Ectodermal cell (in vitro differentiated cells): ENCODE data around the gene ADAM8.
A peak's percentile ranks its signal among the peaks of the same experiment; 100 is the strongest.

Experiments
- H3K27ac ChIP-seq: 2 replicates; pipeline ENCODE4 v1.7.0; 2013; ENCODE audit warnings: mild to moderate bottlenecking, low read depth, low read length; ENCODE audit not compliant: insufficient read depth, poor library complexity, severe bottlenecking
- H3K27me3 ChIP-seq: 2 replicates; pipeline ENCODE4 v1.7.0; 2013; ENCODE audit warnings: mild to moderate bottlenecking, low read length; ENCODE audit not compliant: insufficient read depth, control insufficient read depth, poor library complexity, severe bottlenecking
- H3K36me3 ChIP-seq: one replicate; pipeline ENCODE4 v1.7.0; 2013; ENCODE audit warnings: low read length; ENCODE audit not compliant: control insufficient read depth, insufficient read depth
- H3K4me1 ChIP-seq: one replicate; pipeline ENCODE4 v1.7.0; 2013; ENCODE audit warnings: low read length; ENCODE audit not compliant: control insufficient read depth, insufficient read depth
- H3K4me3 ChIP-seq: 2 replicates; pipeline ENCODE4 v1.7.0; 2013; ENCODE audit warnings: low read depth, low read length, control low read depth; ENCODE audit not compliant: insufficient read depth
- H3K9me3 ChIP-seq: 2 replicates; pipeline ENCODE4 v1.7.0; 2013; ENCODE audit warnings: mild to moderate bottlenecking, low read length, moderate library complexity; ENCODE audit not compliant: control insufficient read depth
- WGBS, 2 experiments: methylation state at CpG; one replicate each; pipeline ENCODE4 v1.1.7; 2013; ENCODE audit warnings: missing lambda C conversion rate in 2 of 2; 5-methylcytosine and 5-hydroxymethylcytosine counted together

The ADAM8 gene

GRCh38 chr10:133231244-133231945 is 45.3 kb downstream of the ADAM8 start:
- Histone ChIP-seq H3K27me3 (peaks cover 93% of the 10 kb centered on the region), H3K4me3 (no peak overlapping the region), H3K27ac (no peak overlapping the region), H3K4me1 (peaks cover 14% of the 10 kb centered on the region), H3K36me3 (no peaks in the 10 kb centered on the region), H3K9me3 (no peaks in the 10 kb centered on the region)
- WGBS, 2 experiments: 23 to 27% methylated on average over 44 of the region's 44 CpGs

- Histone ChIP-seq H3K27ac (no peak overlapping the region), H3K4me1 (peaks cover 6% of the 10 kb centered on the region), H3K36me3 (no peaks in the 10 kb centered on the region), H3K4me3 (peak overlapping the region; percentile 25), H3K27me3 (peaks cover 87% of the 10 kb centered on the region), H3K9me3 (no peaks in the 10 kb centered on the region)
- WGBS, 2 experiments: 2 to 3% methylated on average over 122 of the region's 122 CpGs
Measured at GRCh38 chr10:133230387-133231195, 46.1 kb downstream of the ADAM8 start.

GRCh38 chr10:133230044-133230361 is 46.7 kb downstream of the ADAM8 start, which contains the start of gene UTF1:
TSS of gene UTF1 (plus strand) at chr10:133230217. CDS start at chr10:133230289, 72 bp downstream.
- Histone ChIP-seq H3K27ac (no peak within 1 kb of the TSS), H3K4me1 (peaks cover 4% of the 10 kb centered on the region), H3K9me3 (no peaks in the 10 kb centered on the region), H3K36me3 (no peaks in the 10 kb centered on the region), H3K4me3 (peak within 1 kb of the TSS; percentile 25), H3K27me3 (peaks cover 81% of the 10 kb centered on the region)
- 0 to 1% methylated on average over 49 of the region's 49 CpGs for WGBS, 2 experiments

GRCh38 chr10:133229265-133230043 is 47.2 kb downstream of the ADAM8 start:
- Histone ChIP-seq H3K36me3 (no peaks in the 10 kb centered on the region), H3K27me3 (peaks cover 75% of the 10 kb centered on the region), H3K27ac (no peak overlapping the region), H3K4me3 (peak overlapping the region; percentile 10), H3K9me3 (no peaks in the 10 kb centered on the region), H3K4me1 (peaks cover 4% of the 10 kb centered on the region)
- 12 to 15% methylated on average over 58 of the region's 58 CpGs for WGBS, 2 experiments

- no peaks in the 10 kb centered on the region for H3K9me3 ChIP-seq
- H3K4me3 ChIP-seq: no peak overlapping the region
- peaks cover 54% of the 10 kb centered on the region for H3K27me3 ChIP-seq
- WGBS, 2 experiments: 93 to 95% methylated on average over 21 of the region's 21 CpGs
- peaks cover 4% of the 10 kb centered on the region for H3K4me1 ChIP-seq
- H3K27ac ChIP-seq: no peak overlapping the region
- H3K36me3 ChIP-seq: no peaks in the 10 kb centered on the region
Measured at GRCh38 chr10:133227256-133227655, 49.4 kb downstream of the ADAM8 start.

GRCh38 chr10:133226251-133226808 is 50.3 kb downstream of the ADAM8 start:
- WGBS, 2 experiments: 87 to 88% methylated on average over 30 of the region's 30 CpGs
- Histone ChIP-seq H3K36me3 (no peaks in the 10 kb centered on the region), H3K27me3 (peaks cover 44% of the 10 kb centered on the region), H3K4me1 (peaks cover 4% of the 10 kb centered on the region), H3K4me3 (no peak overlapping the region), H3K9me3 (no peaks in the 10 kb centered on the region), H3K27ac (no peak overlapping the region)

GRCh38 chr10:133225707-133226191 is 50.9 kb downstream of the ADAM8 start:
- H3K27me3 ChIP-seq: peaks cover 38% of the 10 kb centered on the region

GRCh38 chr10:133224756-133225372 is 51.8 kb downstream of the ADAM8 start:
- no peak overlapping the region for H3K27ac ChIP-seq
- H3K4me1 ChIP-seq: peaks cover 4% of the 10 kb centered on the region
- H3K4me3 ChIP-seq: no peak overlapping the region
- H3K36me3 ChIP-seq: no peaks in the 10 kb centered on the region
- no peaks in the 10 kb centered on the region for H3K9me3 ChIP-seq
- peaks cover 32% of the 10 kb centered on the region for H3K27me3 ChIP-seq
- WGBS, 2 experiments: 78 to 81% methylated on average over 25 of the region's 25 CpGs

More at GRCh38 chr10:133225707-133226191, 50.9 kb downstream of the ADAM8 start:
- Histone ChIP-seq H3K36me3 (no peaks in the 10 kb centered on the region), H3K27ac (no peak overlapping the region), H3K9me3 (no peaks in the 10 kb centered on the region), H3K4me1 (peaks cover 4% of the 10 kb centered on the region), H3K4me3 (no peak overlapping the region)
- 95 to 96% methylated on average over 23 of the region's 23 CpGs for WGBS, 2 experiments

GRCh38 chr10:133224076-133224475 is 52.6 kb downstream of the ADAM8 start:
- Histone ChIP-seq H3K27me3 (peaks cover 31% of the 10 kb centered on the region), H3K36me3 (no peaks in the 10 kb centered on the region), H3K9me3 (no peaks in the 10 kb centered on the region), H3K27ac (no peak overlapping the region), H3K4me3 (no peak overlapping the region), H3K4me1 (no peaks in the 10 kb centered on the region)
- WGBS, 2 experiments: 89 to 90% methylated on average over 14 of the region's 14 CpGs
